ENCODE data around the gene LRGUK.
"Not testable (repeated sequence)": the region's sequence is repeated elsewhere in the genome, so short reads cannot be mapped to it uniquely, and the experiment has no call there.

LRGUK gene

GRCh38 chr7:134212576-134213546 lies 85.7 kb downstream of the LRGUK start:
- no peak for DNase-seq
- intact Hi-C loops (cut with DNase I), result no loop called here

- DNase-seq, result no peak
- intact Hi-C loops (cut with DNase I), result no loop called here
Observed at GRCh38 chr7:134220236-134220635, 93.1 kb downstream of the LRGUK start.

GRCh38 chr7:134231296-134231695 lies 104.2 kb downstream of the LRGUK start:
- DNase-seq; intact Hi-C loops (cut with DNase I): not testable (repeated sequence)

- DNase-seq, result no peak
- intact Hi-C loops (cut with DNase I), result no loop called here
Observed at GRCh38 chr7:134234216-134234615, 107.1 kb downstream of the LRGUK start.

- no peak for DNase-seq
- intact Hi-C loops (cut with DNase I), result no loop called here
Observed at GRCh38 chr7:134245253-134245652, 118.1 kb downstream of the LRGUK start.

- no peak for DNase-seq
- intact Hi-C loops (cut with DNase I), result no loop called here
Observed at GRCh38 chr7:134246347-134246746, 119.2 kb downstream of the LRGUK start.

GRCh38 chr7:134246761-134247160 lies 119.6 kb downstream of the LRGUK start:
- DNase-seq, result no peak

GRCh38 chr7:134248196-134248595 lies 121.1 kb downstream of the LRGUK start:
- DNase-seq, result no peak
- intact Hi-C loops (cut with DNase I), result no loop called here

More at GRCh38 chr7:134246761-134247160, 119.6 kb downstream of the LRGUK start:
- intact Hi-C loops (cut with DNase I), result no loop called here

- DNase-seq, result no peak
- intact Hi-C loops (cut with DNase I), result no loop called here
Observed at GRCh38 chr7:134254311-134254710, 127.2 kb downstream of the LRGUK start.

- no peak for DNase-seq
- intact Hi-C loops (cut with DNase I), result no loop called here
Observed at GRCh38 chr7:134255814-134256213, 128.7 kb downstream of the LRGUK start.

- no peak for DNase-seq
- intact Hi-C loops (cut with DNase I), result no loop called here
Observed at GRCh38 chr7:134262322-134262721, 135.2 kb downstream of the LRGUK start.

- DNase-seq, result no peak
- intact Hi-C loops (cut with DNase I), result no loop called here
Observed at GRCh38 chr7:134276951-134277350, 149.8 kb downstream of the LRGUK start.

GRCh38 chr7:134278502-134279153 lies 151.5 kb downstream of the LRGUK start:
- no peak for DNase-seq
- intact Hi-C loops (cut with DNase I), result no loop called here

- no peak for DNase-seq
- intact Hi-C loops (cut with DNase I), result no loop called here
Observed at GRCh38 chr7:134279336-134279735, 152.2 kb downstream of the LRGUK start.

GRCh38 chr7:134279898-134280297 lies 152.8 kb downstream of the LRGUK start:
- no peak for DNase-seq
- intact Hi-C loops (cut with DNase I), result no loop called here

GRCh38 chr7:134280508-134280907 lies 153.4 kb downstream of the LRGUK start:
- intact Hi-C loops (cut with DNase I), result no loop called here
- no peak for DNase-seq

GRCh38 chr7:134284011-134284410 lies 156.9 kb downstream of the LRGUK start:
- intact Hi-C loops (cut with DNase I), result no loop called here
- no peak for DNase-seq

- DNase-seq, result no peak
- intact Hi-C loops (cut with DNase I), result no loop called here
Observed at GRCh38 chr7:134284952-134285351, 157.8 kb downstream of the LRGUK start.

GRCh38 chr7:134287916-134288659 lies 160.9 kb downstream of the LRGUK start:
- intact Hi-C loops (cut with DNase I), result no loop called here
- no peak for DNase-seq

GRCh38 chr7:134289423-134289822 lies 162.3 kb downstream of the LRGUK start:
- intact Hi-C loops (cut with DNase I), result no loop called here

GRCh38 chr7:134289841-134290240 lies 162.7 kb downstream of the LRGUK start:
- intact Hi-C loops (cut with DNase I), result no loop called here

More at GRCh38 chr7:134289423-134289822, 162.3 kb downstream of the LRGUK start:
- no peak for DNase-seq

More at GRCh38 chr7:134289841-134290240, 162.7 kb downstream of the LRGUK start:
- no peak for DNase-seq

Measured in posterior cingulate gyrus (tissue), 11 donors.